ENCODE data around the gene TMEM151A.

The TMEM151A gene

GRCh38 chr11:66315498-66315885, 23.8 kb downstream of the TMEM151A start:
- Mint-ChIP-seq H3K27ac (peak overlapping the region; percentile 52), H3K4me1 (peaks cover 69% of the 10 kb centered on the region), H3K4me3 (peak overlapping the region; percentile 75), H3K27me3 (ENCODE audit: low read depth, poor library complexity) (peaks cover 5% of the 10 kb centered on the region), H3K9me3 (peaks cover 16% of the 10 kb centered on the region), H3K36me3 (ENCODE audit: low read depth) (no peaks in the 10 kb centered on the region)
- DNase-seq, result no peak
- TF ChIP-seq CTCF (IDR thresholded peaks at IDR 0.05), result no peak

- TF ChIP-seq CTCF (IDR thresholded peaks at IDR 0.05), result no peak
- peaks cover 5% of the 10 kb centered on the region for H3K27me3 Mint-ChIP-seq (ENCODE audit: low read depth, poor library complexity)
- DNase-seq, result no peak
- H3K4me3 Mint-ChIP-seq, result peak overlapping the region; percentile 75
- no peak overlapping the region for H3K27ac Mint-ChIP-seq
- H3K36me3 Mint-ChIP-seq (ENCODE audit: low read depth), result no peaks in the 10 kb centered on the region
- peaks cover 16% of the 10 kb centered on the region for H3K9me3 Mint-ChIP-seq
- peaks cover 67% of the 10 kb centered on the region for H3K4me1 Mint-ChIP-seq
These were observed 24.5 kb downstream of the TMEM151A start for GRCh38 chr11:66315921-66316811.

- Mint-ChIP-seq H3K27me3 (ENCODE audit: low read depth, poor library complexity) (peaks cover 1% of the 10 kb centered on the region), H3K27ac (peak within 1 kb of the TSS; percentile 97), H3K9me3 (peaks cover 16% of the 10 kb centered on the region), H3K4me3 (peak within 1 kb of the TSS; percentile 75), H3K4me1 (peaks cover 63% of the 10 kb centered on the region), H3K36me3 (ENCODE audit: low read depth) (no peaks in the 10 kb centered on the region)
- DNase-seq, result peak; percentile 66
- TF ChIP-seq CTCF (IDR thresholded peaks at IDR 0.05), result no peak
These were observed 25.2 kb downstream of the TMEM151A start, which contains the start of gene CD248 for GRCh38 chr11:66316849-66317251. TSS of gene CD248 (minus strand) at chr11:66317044. CDS start at chr11:66317027, 17 bp downstream.

GRCh38 chr11:66317322-66317722, 25.6 kb downstream of the TMEM151A start:
- Mint-ChIP-seq H3K27ac (peak overlapping the region; percentile 97), H3K9me3 (peaks cover 16% of the 10 kb centered on the region), H3K4me3 (peak overlapping the region; percentile 73), H3K4me1 (peaks cover 66% of the 10 kb centered on the region), H3K36me3 (ENCODE audit: low read depth) (no peaks in the 10 kb centered on the region), H3K27me3 (ENCODE audit: low read depth, poor library complexity) (no peaks in the 10 kb centered on the region)
- DNase-seq, result no peak
- TF ChIP-seq CTCF (IDR thresholded peaks at IDR 0.05), result no peak

GRCh38 chr11:66317723-66318599, 26.3 kb downstream of the TMEM151A start:
- Mint-ChIP-seq H3K36me3 (ENCODE audit: low read depth) (no peaks in the 10 kb centered on the region), H3K9me3 (peaks cover 16% of the 10 kb centered on the region), H3K4me1 (peaks cover 72% of the 10 kb centered on the region), H3K4me3 (peak overlapping the region; percentile 73), H3K27me3 (ENCODE audit: low read depth, poor library complexity) (no peaks in the 10 kb centered on the region), H3K27ac (peak overlapping the region; percentile 97)
- no peak for TF ChIP-seq CTCF (IDR thresholded peaks at IDR 0.05)
- peak; percentile 37 for DNase-seq

Measured in nephron progenitor cell (in vitro differentiated cells).